Stimulated activated CD4-positive, alpha-beta T cell treated with anti-CD3 and anti-CD28 coated beads, Interleukin-4, amount 100 ng/mL, for 4 hours (primary cell): ENCODE results near the gene KLK6.
"Not testable (repeated sequence)": the region's sequence is repeated elsewhere in the genome, so short reads cannot be mapped to it uniquely, and the experiment has no call there.

Source experiments
- DNase-seq, 2 experiments: peaks; one replicate each; pipeline ENCODE4 v3.0.0-alpha.2; 2020

The KLK6 gene

DNA sequence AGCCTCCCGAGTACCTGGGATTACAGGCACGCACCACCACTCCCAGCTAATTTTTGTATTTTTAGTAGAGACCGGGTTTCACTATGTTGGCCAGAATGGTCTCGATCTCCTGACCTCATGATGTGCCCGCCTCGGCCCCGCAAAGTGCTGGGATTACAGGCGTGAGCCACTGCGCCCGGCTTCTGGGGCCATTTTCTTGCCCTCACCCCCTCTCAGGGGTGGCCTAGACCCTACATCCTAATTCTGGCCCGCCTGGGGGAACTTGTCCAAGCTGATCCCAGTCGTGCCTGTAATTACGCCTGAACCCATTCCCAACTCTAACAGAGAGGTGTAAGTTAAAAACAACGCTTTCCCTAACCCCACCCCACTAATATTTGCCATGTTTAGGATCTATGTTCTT lies 15.0 kb upstream of the KLK6 start:
- not testable (repeated sequence) for DNase-seq

GRCh38 chr19:50983625-50984292 lies 14.4 kb upstream of the KLK6 start, which contains the start of gene KLK7:
KLK7 (minus strand) TSS chr19:50983917; CDS start chr19:50982399, 1,518 bp downstream.
- no peak for DNase-seq

- no peak for DNase-seq
Measured at GRCh38 chr19:50982186-50982585, 12.8 kb upstream of the KLK6 start.

GRCh38 chr19:50981587-50982146 lies 12.3 kb upstream of the KLK6 start:
- DNase-seq = no peak

DNA sequence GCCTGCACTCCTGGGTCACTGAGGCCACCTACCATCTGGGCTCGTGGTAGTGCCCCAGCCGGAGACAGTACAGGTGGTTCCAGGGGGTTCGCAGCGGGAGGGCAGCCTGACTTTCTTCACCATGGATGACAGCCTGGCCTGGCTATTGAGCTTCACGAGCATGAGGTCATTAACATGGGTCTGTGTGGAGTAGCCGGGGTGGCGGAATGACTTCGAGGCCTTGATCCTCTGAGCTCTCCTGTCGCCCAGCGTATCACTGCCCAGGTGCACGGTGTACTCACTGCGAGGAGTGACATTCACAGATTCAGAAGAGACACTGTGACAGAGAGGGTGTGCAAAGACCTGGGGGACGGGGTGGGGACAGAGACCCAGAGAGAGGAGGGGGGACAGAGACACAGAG lies 10.8 kb upstream of the KLK6 start:
- DNase-seq = no peak

- DNase-seq = no peak
Measured at GRCh38 chr19:50979758-50980157, 10.4 kb upstream of the KLK6 start.

DNA sequence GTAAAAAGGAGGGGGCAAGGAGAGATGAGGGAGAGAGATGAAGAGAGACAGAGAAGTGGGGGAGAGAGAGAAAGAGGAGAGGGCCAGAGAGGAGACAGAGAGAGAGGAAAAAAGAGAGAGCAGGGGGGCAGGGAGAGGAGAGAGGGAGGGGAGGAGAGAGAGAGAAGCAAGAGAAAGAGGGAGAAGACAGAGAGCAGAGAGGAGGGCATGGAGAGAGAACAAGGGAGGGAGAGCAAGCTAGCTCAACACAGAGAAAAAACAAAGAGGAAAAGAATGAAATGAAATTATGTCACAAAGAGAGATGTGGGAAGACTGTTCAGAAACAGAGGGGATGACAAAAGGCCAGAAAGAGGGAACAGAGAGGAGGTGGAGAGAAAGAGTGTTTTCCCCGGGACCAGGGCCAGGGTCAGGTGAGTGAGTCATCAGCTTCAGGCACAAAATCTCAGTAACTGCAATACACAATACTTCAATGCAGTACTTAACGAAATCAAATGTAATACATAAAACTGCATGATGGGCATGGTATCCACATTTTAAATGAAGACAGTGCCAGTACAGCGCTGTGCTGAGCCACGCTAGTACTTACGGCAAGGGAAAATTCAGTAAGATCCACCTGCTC lies 9.5 kb upstream of the KLK6 start:
- no peak for DNase-seq

DNA sequence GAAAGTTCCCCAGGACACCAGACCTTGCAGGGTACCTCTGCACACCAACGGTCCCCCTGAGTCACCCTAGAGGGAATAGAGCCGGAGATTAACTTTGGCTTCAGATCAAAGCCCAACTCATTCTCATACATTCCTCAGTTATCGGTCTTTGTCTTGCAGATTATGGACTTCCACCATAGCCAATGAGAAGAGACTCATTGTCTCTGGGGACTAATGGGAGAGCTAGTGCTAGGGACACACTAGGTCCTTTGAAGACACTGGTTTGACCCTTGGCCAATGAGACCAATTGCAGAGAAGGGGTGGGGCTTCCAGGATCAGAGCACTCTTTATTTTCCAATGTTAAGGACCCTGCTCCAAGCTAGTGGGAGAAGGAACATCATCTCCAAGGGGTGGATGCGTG lies 8.2 kb upstream of the KLK6 start:
- no peak for DNase-seq

DNA sequence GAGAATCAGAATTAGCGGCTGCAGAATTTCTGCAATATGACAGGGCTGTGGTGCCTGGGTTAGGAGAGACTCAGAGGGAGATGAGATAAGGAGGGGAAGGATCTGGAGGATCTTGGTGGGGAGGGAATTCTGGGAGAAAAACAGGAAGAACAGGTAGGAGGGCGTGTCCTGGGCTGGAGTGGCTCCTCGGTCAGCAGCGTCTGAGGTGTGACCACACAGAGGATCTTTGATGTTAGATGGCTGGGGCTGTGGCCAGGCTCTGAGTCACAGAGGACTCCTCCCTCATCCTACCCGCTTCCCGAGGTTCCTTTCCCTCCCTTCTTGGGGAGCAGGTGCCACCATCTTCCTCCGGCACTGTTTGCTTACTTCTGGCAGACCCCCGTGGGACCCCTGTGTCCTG lies 6.4 kb upstream of the KLK6 start:
- DNase-seq = no peak

DNA sequence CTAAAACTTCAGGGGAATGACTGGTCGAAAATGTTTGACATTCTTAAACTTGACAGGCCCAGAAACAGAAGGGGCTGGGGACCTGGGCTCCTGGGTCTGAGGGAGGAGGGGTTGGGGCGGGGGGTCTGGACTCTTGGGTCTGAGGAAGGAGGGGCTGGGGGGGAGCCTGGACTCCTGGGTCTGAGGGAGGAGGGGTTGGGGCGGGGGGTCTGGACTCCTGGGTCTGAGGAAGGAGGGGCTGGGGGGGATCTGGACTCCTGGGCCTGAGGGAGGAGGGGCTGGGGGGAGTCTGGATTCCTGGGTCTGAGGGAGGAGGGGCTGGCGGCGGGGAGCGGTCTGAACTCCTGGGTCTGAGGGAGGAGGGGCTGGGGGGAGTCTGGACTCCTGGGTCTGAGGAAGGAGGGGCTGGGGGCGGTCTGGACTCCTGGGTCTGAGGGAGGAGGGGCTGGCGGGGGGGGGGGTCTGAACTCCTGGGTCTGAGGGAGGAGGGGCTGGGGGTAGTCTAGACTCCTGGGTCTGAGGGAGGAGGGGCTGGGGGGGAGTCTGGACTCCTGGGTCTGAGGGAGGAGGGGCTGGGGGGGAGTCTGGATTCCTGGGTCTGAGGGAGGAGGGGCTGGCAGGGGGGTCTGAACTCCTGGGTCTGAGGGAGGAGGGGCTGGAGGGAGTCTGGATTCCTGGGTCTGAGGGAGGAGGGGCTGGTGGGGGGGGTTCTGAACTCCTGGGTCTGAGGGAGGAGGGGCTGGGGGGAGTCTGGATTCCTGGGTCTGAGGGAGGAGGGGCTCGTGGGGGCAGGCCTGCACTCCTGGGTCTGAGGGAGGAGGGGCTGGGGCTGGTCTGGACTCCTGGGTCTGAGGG lies 5.5 kb upstream of the KLK6 start:
- no peak for DNase-seq

DNA sequence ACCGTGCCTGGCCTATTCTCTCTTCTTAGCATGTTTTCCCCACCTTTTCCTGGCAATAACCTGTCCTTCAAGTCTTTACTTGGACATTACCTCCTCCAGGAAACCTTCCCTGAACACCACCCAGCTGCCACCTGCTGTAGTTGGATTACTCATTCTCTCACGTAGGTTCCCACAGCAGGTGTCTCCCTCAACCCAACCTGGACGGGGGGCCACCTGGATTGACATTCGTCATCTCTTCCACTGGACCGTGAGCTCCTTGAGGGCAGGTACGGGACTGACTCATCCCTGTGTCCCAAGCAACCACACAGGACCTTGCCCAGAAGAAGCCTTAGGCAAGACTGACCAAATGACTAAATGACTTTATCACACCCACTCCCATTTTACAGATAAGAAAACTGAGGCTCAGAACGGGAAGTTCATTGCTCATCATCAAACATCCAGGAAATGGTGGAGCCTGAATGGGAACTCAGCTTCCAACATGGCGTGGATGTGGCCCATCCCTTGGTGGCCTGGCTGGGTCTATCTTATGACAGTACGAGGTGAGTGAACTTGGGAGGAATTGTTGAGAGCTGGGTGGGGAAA lies 3.5 kb upstream of the KLK6 start:
- no peak for DNase-seq

DNA sequence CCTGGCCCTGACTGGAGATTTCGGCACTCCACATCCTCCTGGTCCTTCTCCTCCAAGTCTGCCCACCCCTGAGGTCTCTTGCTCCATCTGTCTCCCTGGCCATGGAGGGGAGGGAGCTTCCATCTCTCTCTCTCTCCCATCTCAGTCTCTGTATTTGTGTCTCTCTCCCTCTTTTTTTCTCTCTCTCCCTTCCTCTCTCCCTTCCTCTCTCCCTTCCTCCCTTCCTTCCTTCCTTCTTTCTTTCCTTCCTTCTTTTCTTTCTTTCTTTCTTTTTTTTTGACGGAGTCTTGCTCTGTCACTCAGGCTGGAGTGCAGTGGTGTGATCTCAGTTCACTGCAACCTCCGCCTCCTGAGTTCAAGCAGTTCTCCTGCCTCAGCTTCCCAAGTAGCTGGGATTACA lies 419 bp upstream of the KLK6 start:
- DNase-seq = not testable (repeated sequence)

DNA sequence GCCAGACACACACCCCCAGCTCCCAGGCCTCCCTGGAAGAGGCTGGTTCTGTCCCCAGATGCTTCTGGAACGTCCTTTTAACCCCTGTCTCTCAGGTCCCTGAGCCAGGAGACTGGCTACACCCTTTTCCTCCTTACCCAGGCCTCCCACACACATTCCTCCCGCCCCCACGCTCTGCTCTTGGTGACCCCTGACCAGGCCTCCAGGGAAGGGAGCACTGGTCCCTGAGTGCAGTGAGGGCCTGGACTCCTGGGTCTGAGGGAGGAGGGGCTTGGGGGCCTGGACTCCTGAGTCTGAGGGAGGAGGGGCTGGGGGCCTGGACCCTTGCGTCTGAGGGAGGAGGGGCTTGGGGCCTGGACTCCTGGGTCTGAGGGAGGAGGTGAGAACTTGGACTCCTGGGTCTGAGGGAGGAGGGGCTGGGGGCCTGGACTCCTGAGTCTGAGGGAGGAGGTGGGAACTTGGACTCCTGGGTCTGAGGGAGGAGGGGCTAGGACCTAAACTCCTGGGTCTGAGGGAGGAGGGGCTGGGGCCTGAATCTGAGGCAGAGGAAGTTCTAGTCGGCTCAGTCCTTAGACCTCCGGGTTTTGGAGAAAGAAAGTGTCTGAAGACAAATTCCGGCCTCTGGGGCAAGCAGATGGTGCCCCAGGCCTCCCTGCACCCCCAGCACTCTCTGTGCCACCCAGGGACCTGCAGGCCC lies 527 bp downstream of the KLK6 start:
- no peak for DNase-seq

GRCh38 chr19:50967929-50968715 lies 1.3 kb downstream of the KLK6 start:
- DNase-seq = no peak

DNA sequence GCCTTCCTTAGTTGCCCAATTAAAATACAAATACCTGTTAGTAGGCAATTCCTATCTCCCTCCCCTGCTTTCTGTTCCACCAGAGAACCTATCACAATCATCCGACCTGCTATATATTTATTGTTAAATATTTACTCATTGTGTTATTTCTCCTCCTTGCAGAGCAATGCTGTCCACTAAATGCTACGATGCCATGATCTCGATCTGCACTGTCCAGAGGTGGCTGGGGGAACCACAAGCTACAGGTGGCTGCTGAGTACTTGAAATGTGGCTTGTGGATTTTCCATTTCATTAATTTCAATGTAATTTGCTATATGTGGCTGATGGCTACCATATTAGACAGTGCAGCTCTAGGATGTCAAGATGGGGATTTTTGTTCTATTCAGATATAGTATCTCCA lies 5.1 kb downstream of the KLK6 start:
- no peak for DNase-seq

DNA sequence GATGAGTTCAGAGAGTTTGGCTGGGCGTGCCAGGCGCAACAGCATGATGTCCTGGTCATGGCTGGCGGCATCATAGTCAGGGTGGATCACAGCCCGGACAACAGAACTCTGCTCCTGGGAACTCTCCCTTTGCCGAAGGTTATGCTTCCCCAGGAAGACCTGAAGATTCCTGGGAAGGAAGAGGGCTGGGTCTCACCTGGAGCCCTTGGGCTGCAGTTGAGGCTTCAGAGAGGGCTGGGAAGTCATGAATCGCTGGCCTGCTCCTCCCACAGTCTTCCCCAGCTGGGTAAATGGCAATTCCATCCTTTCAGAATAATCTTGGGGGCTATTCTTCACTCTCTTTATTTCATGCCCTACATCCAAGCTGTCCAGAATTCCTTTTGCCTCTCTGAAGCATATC lies 6.0 kb downstream of the KLK6 start:
- no peak for DNase-seq

- no peak for DNase-seq
Measured at GRCh38 chr19:50962245-50962644, 7.1 kb downstream of the KLK6 start.

DNA sequence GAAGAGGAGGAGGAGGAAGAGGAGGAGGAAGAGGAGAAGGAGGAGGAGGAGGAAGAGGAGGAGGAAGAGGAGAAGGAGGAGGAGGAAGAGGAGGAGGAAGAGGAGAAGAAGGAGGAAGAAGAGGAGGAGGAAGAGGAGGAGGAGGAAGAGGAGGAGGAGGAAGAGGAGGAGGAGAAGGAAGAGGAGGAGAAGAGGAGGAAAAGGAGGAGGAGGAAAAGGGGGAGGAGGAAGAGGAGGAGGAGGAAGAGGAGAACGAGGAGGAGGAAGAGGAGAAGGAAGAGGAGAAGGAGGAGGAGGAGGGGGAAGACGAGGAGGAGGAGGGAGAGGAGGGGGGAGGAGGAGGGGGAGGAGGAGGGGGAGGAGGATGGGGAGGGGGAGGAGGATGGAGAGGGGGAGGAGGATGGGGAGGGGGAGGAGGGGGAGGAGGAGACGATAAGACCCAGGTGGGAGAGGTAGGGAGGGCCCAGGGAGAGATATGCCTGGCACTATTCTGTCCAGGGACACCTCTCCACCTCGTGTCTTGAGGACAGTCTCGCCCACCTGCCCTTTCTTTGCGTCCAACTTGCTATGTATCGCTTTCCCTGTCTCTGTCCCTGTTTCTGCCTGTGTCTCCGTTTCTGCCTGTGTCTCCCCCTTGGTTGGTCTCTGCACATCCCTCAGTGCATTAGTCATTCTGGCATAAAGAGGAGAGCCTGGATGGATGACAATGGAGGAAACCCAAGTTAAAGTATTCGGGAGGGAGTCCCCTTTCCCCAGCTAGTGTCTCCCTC lies 9.5 kb downstream of the KLK6 start:
- DNase-seq = no peak

- DNase-seq = no peak
Measured at GRCh38 chr19:50957587-50957986, 11.8 kb downstream of the KLK6 start.

GRCh38 chr19:50952910-50953309 lies 16.5 kb downstream of the KLK6 start, which contains the start of gene KLK5:
KLK5 (minus strand) TSS chr19:50953038; CDS start chr19:50952657, 381 bp downstream.
- no peak for DNase-seq

DNA sequence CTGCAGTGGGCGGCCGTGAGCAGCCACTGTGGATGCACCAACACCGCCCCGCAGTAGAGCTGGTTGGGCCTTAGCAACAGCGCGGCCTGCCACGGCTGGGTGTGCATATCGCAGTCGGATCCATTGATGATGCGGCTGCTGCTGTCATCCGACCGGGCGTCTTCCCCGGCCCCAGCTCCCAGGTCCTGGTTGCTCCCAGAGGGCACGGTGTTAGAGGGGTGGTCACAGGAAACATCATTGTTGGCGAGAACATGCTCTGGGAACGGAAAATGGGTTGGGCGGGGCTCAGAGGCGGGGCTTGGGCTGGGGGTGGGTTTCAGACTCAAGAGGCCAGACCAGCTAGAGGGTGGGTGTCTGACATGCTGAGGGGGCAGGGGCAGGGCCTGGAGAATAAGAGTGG lies 19.5 kb downstream of the KLK6 start:
- no peak for DNase-seq
